GM18499 (cell line): ENCODE results near the gene DIAPH2.

Source experiments
- ATAC-seq: cut with Tn5 transposase; IDR thresholded peaks from one replicate; pipeline ENCODE4 v1.9.1; 2021; ENCODE audit warnings: moderate number of reproducible peaks; ENCODE audit not compliant: insufficient read depth, unreplicated experiment

The DIAPH2 gene

GRCh38 chrX:97027384-97027922 lies 342.8 kb downstream of the DIAPH2 start:
- no peak for ATAC-seq

DNA sequence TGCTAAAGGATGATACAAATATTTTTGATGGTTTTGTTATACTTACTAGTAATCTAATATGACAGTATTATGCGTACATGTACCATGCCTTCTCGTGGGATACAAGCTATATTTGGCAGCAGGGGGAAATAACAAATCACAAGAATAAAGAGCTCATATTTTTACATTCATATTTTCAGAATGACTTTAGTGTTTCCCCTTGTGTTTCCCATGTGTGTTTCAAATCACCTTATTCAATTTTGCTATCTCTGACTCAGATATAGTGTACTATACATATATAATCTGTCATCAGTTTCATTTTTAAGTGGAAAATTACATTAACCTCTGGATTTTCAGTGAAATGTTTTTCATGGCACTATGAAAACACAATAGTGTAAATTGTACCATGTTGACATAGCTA lies 345.8 kb downstream of the DIAPH2 start:
- ATAC-seq = peak; percentile 45

DNA sequence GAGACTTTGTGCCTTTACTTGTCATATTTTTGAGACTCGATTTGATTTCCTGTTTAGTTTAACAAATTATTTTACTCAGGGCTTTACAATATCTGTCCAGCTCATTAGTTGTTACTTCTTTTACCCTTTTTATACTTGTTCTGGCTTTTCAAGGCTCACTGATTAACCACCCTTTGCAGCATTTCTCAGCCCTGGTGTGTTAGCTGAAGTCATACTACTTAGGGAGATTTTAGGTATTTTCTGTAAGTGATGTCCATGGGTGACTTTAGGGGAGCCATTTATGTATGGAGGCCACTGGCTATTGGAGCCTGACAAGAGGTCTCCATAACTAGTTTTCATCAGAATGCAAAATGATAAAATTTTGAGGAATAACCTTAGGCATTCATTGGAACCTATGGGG lies 346.3 kb downstream of the DIAPH2 start:
- ATAC-seq = no peak

GRCh38 chrX:97039363-97040029 lies 354.9 kb downstream of the DIAPH2 start:
- ATAC-seq = peak; percentile 96

GRCh38 chrX:97045470-97045869 lies 360.8 kb downstream of the DIAPH2 start:
- ATAC-seq = no peak

DNA sequence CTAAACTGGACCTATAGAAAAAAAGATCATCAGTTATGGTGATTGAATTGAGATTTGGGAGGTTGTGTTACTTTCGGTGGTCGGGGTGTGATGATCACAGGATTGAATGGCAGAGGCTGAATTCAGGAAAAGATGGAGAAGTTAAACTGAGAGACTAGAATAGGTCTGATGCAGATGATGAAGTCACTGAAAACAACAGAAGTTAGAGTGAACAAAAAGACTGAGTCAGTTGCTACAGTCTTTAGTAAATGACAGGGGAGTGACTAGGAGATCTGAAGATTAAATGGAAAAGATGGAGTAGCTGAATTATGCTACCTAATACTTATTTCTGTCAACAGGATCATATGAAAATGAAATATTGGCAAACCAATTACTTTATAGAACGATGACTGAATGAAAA lies 362.2 kb downstream of the DIAPH2 start:
- no peak for ATAC-seq

DNA sequence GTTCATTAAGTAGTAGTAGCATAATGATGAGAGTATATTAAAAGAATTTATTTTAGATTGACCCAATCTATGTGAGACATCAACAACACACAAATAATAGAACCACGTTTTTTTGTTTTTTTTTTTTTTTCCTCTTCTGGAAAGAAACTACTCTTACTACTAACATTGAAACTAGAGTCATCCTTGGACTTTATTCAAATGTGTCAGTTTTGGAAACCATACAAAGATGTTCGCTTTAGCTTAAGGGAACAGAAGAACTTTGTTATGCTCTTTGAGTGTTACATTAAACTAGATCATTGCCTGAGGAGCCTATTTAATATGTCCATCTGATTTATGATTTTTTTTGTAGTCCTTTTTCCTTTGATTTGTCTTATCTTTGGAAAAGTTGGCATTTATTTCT lies 365.8 kb downstream of the DIAPH2 start:
- ATAC-seq = no peak

DNA sequence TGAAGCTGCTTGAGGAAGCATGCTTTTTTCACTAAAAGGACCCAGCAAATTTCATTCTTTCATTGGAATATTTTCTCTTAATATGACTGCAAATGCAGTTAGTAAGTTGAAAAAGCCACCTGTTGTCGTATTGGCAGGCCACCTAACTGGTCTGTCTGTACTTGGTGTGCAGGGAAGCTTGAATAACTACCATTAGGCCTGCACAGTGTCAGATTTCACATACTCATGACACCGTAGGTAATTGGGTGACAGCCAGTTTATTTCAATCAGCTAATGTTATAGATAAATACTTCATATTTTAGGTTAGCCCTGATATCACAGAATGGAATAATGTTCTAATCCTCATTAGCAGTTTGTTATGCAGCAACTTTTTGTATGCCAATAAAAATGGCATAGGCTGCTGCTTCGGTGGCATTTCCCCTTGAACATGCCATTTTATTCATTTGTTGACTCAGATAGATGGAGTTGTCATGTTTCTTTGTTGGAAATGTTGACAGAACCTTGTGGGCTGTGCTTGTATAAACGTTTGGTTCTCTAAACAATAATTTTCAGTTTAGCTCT lies 372.8 kb downstream of the DIAPH2 start:
- no peak for ATAC-seq

DNA sequence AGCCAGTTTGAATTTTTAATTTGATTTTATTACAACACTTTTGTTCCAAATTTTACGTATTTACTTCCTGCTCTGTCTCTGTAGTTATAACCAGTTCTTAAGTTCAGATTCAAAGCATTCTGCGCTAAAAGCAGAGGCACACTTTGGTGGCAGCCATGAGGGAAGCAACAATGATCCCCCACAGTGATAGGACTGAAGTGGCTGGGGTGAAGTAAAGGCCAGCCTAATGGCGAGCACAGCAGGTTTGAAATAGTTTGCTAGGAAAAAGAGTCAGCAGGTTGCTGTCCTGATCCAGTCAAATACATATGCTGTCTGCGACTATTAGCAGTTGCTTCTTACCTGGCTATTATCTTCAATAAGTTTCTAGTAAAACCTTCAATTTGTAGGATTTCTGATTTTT lies 375.4 kb downstream of the DIAPH2 start:
- no peak for ATAC-seq

GRCh38 chrX:97065066-97065465 lies 380.4 kb downstream of the DIAPH2 start:
- ATAC-seq = no peak

DNA sequence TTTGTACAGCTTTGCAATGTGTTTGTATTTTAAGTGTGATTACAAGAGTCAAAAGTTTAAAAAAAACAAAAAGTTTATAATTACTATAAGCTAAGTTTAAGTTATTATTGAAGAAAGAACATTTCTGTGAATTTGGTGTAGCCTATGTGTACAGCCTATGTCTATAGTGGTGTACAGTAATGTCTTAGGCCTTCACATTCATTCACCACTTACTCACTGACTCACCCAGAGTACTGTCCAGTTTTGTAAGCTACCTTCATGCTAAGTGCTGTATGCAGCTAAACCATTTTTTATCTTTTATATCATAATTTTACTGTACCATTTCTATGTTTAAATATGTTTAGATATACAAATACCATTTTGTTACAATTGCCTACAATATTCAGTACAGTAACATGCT lies 381.3 kb downstream of the DIAPH2 start:
- ATAC-seq = no peak

DNA sequence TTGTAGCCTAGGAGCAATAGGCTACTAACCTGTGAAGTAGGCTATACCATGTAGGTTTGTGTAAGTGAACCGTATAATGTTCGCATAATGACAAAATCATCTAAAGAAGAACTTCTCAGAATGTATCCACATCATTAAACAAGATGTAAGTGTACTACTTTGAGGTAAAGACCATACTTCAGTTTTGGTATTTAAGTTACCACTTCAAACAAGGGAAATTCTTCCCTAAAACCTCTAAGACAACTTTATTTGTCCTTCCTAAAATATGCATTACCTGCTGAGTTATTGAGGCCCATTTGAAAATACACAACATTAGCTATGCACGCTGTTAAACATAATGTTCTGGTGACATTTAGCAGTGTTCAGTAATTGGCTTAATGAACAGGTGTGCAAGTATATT lies 381.7 kb downstream of the DIAPH2 start:
- ATAC-seq = no peak

- no peak for ATAC-seq
These were observed 385.7 kb downstream of the DIAPH2 start for GRCh38 chrX:97070346-97070745.

GRCh38 chrX:97074400-97074799 lies 389.8 kb downstream of the DIAPH2 start:
- no peak for ATAC-seq

GRCh38 chrX:97089116-97089515 lies 404.5 kb downstream of the DIAPH2 start:
- ATAC-seq = no peak

DNA sequence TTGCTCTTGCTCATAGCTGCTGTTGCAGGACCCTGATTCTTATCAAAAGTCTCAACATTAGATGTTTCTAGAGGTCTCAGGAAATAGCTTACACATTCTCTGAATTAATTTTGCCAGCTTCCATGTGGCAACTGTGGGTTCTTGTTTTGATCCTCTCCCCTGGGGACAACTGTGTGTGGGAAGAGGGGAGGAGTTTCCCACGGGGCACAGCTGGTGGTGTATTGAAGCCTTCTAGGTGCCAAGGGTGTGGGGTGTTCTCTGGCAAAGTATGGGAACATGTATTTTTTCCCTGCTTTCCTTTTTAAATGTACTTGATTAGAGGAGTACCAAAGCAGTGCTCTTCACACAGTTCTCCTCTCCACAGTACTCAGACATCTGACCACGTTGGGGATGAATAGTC lies 411.7 kb downstream of the DIAPH2 start:
- ATAC-seq = no peak

DNA sequence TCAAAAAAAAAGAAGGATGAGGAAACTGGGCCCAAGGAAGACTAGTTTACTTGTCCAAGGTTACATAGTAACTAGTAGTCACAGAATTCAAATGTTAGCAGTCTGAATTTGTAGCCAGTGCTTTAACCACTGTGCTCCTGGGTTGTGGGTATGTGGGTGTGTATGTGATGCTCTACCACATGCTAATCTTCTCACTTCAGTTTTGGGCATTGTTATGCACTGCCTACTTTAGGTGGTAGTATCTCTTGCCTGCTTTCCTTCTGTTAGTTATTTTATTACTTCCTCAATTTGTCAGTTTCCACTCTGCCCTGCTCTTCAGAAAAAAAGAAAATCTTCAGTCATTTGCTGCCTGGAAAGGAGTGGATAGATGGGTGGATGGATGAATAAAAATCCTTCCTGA lies 418.3 kb downstream of the DIAPH2 start:
- ATAC-seq = no peak

DNA sequence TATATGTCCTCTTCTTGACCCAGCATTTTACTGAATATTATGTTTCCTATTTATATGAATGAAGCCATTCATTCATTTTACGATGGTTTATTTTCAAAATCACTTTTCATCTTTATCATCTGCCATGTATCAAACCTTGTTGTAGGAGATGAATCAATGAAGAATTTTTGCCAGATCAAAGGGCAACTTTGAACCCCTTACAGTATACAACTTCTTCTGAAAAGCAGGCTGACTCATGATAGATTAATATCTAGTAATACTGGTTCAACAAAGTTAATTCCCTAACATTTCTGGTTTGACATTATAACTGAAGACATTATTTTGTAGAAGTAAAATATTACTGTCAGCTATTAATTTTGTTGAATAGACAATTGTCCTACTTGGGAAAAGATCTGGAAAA lies 425.1 kb downstream of the DIAPH2 start:
- no peak for ATAC-seq

DNA sequence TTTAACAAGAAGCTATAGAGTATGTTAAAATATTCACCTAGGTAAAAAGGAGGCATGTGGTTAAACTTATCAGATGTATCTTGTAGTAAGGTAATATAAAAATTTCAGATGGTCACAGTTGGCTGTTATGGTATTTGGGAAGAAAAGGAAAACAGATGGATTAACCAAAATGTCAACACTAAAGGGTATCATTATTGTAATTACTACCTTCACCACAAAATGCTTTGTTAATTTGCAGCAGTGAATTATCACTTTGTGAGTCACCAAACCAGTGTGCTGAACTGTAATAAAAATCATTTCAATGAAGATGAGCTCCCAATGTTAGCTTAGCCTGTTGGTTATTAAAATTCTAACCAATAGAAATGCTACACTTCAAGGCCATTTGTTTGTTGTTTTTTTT lies 432.9 kb downstream of the DIAPH2 start:
- ATAC-seq = no peak

DNA sequence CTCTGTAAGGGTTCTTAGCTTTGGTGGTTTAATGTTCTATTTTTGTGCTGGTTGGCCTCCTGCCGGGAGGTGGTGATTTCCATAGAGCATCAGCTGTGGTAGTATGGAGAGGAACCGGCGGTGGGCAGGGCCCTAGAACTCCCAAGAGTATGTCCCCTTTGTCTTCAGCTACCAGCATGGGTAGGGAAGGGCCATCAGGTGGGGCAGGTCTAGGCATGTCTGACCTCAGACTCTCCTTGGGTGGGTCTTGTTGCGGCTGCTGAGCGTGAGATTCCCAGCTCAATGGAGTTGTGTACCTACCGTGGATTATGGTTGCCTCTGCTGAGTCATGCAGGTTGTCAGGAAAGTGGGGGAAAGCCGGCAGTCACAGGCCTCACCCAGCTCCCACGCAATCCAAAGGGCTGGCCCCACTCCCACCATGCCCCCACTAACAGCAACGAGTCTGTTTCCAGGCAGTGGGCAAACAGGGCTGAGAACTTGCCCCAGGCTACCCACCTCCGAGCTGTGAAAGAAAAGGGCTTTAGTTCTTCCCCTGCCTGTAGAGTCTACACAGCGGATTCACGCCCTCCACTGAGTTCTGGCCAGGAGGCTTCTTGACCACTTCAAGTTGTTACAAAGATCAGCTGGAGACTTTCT lies 434.9 kb downstream of the DIAPH2 start:
- no peak for ATAC-seq

DNA sequence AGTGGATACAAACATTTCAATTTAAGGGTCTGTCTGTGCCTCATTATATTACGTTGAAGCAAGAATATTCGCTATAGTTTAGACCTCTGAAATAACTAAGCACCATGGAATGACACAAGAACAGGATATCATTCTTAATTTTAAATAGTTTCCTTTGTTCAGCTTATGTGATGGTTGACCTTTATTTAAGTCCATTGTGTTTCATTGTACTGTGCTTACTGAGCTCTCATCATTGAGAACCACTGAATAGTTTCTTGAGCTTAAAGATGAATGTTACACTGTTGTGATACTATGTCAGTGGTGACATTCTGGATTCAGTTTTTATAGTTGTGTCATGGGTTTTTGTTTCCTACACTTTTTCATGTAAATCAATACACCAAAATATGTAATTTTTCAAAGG lies 438.4 kb downstream of the DIAPH2 start:
- ATAC-seq = no peak

DNA sequence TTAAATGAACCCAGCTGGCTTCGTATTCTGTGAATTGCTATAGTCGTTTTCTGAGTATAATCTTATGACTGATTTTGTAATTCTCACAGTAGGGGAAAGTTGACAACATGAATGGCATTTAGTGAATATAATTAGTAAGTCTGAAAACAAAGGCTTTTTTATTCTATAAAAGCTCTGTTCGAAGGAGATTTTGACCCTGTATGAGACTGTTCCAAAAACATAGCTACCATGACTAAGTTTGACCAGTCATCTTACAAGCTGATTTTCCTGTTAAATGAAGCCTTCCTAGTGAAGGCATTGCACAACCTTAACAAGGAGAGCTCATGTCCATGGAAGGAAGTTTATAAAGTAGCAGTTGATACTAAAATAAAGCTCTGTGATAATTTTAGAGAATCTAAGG lies 441.4 kb downstream of the DIAPH2 start:
- ATAC-seq = no peak
